OCI-M2 (cell line): Measurements from ENCODE around the gene CD300E.

Experiments
- DNase-seq: peaks from one replicate; lab custom pipeline; 2025; ENCODE audit not compliant: unreplicated experiment; lab: John Stamatoyannopoulos, UW

The CD300E gene

GRCh38 chr17:74623693-74624093 is at the start of gene CD300E:
CD300E (minus strand) TSS chr17:74623738; CDS start chr17:74623621, 117 bp downstream.
- no peak for DNase-seq

GRCh38 chr17:74671031-74671771 is 47.7 kb upstream of the CD300E start:
- DNase-seq = no peak

GRCh38 chr17:74670329-74670728 is 46.8 kb upstream of the CD300E start:
- no peak for DNase-seq

GRCh38 chr17:74663561-74663960 is 40.0 kb upstream of the CD300E start:
- DNase-seq = no peak

- DNase-seq = no peak
These were observed 36.4 kb upstream of the CD300E start for GRCh38 chr17:74659889-74660288.

- DNase-seq = no peak
These were observed 35.1 kb upstream of the CD300E start for GRCh38 chr17:74658620-74659019.

GRCh38 chr17:74654742-74655141 is 31.2 kb upstream of the CD300E start:
- no peak for DNase-seq

- DNase-seq = no peak
These were observed 28.5 kb upstream of the CD300E start for GRCh38 chr17:74652020-74652419.

GRCh38 chr17:74649909-74650308 is 26.4 kb upstream of the CD300E start:
- DNase-seq = no peak

- DNase-seq = no peak
These were observed 24.5 kb upstream of the CD300E start for GRCh38 chr17:74647871-74648672.

- DNase-seq = no peak
These were observed 22.7 kb upstream of the CD300E start for GRCh38 chr17:74646231-74646630.

GRCh38 chr17:74645010-74645409 is 21.5 kb upstream of the CD300E start:
- no peak for DNase-seq

GRCh38 chr17:74644419-74644818 is 20.9 kb upstream of the CD300E start:
- DNase-seq = no peak

- DNase-seq = no peak
These were observed 20.3 kb upstream of the CD300E start for GRCh38 chr17:74643826-74644225.

- DNase-seq = no peak
These were observed 19.5 kb upstream of the CD300E start for GRCh38 chr17:74642995-74643394.

- DNase-seq = no peak
These were observed 19.0 kb upstream of the CD300E start for GRCh38 chr17:74642556-74642955.

GRCh38 chr17:74641958-74642298 is 18.4 kb upstream of the CD300E start:
- no peak for DNase-seq

GRCh38 chr17:74641224-74641957 is 17.9 kb upstream of the CD300E start:
- no peak for DNase-seq

- DNase-seq = no peak
These were observed 16.2 kb upstream of the CD300E start for GRCh38 chr17:74639704-74640151.

GRCh38 chr17:74637926-74638325 is 14.4 kb upstream of the CD300E start:
- no peak for DNase-seq

GRCh38 chr17:74637265-74637664 is 13.7 kb upstream of the CD300E start:
- DNase-seq = no peak
